H1 (cell line): ENCODE measurements around the gene ZNF646. TPM values are rescaled to one million over a fixed set of nuclear protein-coding genes. Genes with fewer than 3 reads are reported as not detected.
"Not testable (repeated sequence)": the region's sequence is repeated elsewhere in the genome, so short reads cannot be mapped to it uniquely, and the experiment has no call there.

Source experiments
- CTCF ChIA-PET: fragments of 300-600 bp; sonication (Branson Sonifier 250); formaldehyde crosslinking; loops from one replicate; lab custom pipeline; 2021; ENCODE audit not compliant: partially characterized antibody; lab: Charles Lee
- POLR2A ChIA-PET: fragments of 300-600 bp; sonication (Branson Sonifier 250); formaldehyde crosslinking; loops from one replicate; lab custom pipeline; 2021; ENCODE audit warnings: inconsistent platforms; ENCODE audit not compliant: partially characterized antibody; lab: Charles Lee
- DNase-seq, 2 experiments: peaks; one replicate each; pipeline versions ENCODE4 v3.0.0 to v3.0.0-alpha.2; 2010 to 2022; ENCODE audit warnings: low spot score in 2 of 2, low read depth in 1 of 2, mixed read lengths in 1 of 2
- FAIRE-seq: peaks from 2 replicates; lab custom pipeline; 2011; peaks lifted over from hg19 to GRCh38; lab: Jason Lieb, UNC
- H2AFZ ChIP-seq: 2 replicates; pipeline ENCODE4 v1.8.1; 2012; ENCODE audit warnings: low read length, inconsistent platforms
- H2AK5ac ChIP-seq: 2 replicates; pipeline ENCODE4 v1.6.1; 2013; ENCODE audit warnings: low read depth, low read length
- H2BK120ac ChIP-seq: replicated peaks from 2 replicates; pipeline ENCODE3; 2013; ENCODE audit warnings: low read depth, low read length, inconsistent platforms
- H2BK12ac ChIP-seq: 2 replicates; pipeline ENCODE4 v1.6.1; 2013; ENCODE audit warnings: low read depth, low read length
- H2BK15ac ChIP-seq: 2 replicates; pipeline ENCODE4 v1.6.1; 2013; ENCODE audit warnings: low read length
- H2BK20ac ChIP-seq: 2 replicates; pipeline ENCODE4 v1.6.1; 2013; ENCODE audit warnings: low read length
- H2BK5ac ChIP-seq: 2 replicates; pipeline ENCODE4 v1.6.1; 2013; ENCODE audit warnings: low read depth, low read length
- H3K14ac ChIP-seq: 2 replicates; pipeline ENCODE4 v1.6.1; 2013; ENCODE audit warnings: inconsistent platforms; ENCODE audit not compliant: insufficient read length
- H3K18ac ChIP-seq: 2 replicates; pipeline ENCODE4 v1.6.1; 2013; ENCODE audit warnings: low read length; ENCODE audit errors: extremely low read depth
- H3K23ac ChIP-seq: 2 replicates; pipeline ENCODE4 v1.6.1; 2013; ENCODE audit warnings: inconsistent platforms; ENCODE audit not compliant: insufficient read length
- H3K23me2 ChIP-seq: 2 replicates; pipeline ENCODE4 v1.6.1; 2013; ENCODE audit warnings: low read depth, low read length
- H3K27ac ChIP-seq: 2 replicates; pipeline ENCODE4 v1.6.1; 2011; ENCODE audit warnings: low read depth, low read length, inconsistent platforms
- H3K27me3 ChIP-seq, 4 experiments: replicated peaks in 1 of 4; 1 replicate in 1 of 4; 2 replicates in 3 of 4; pipeline versions ENCODE4 v1.6.1 to v1.8.1; 2011 to 2013; ENCODE audit warnings: low read length in 3 of 4, mild to moderate bottlenecking in 3 of 4, inconsistent platforms in 2 of 4, mixed read lengths in 2 of 4, moderate library complexity in 1 of 4; ENCODE audit not compliant: control insufficient read depth in 3 of 4, insufficient read depth in 3 of 4; ENCODE audit errors: extremely low read depth in 1 of 4
- H3K36me3 ChIP-seq, 4 experiments: 2 replicates each; pipeline versions ENCODE4 v1.6.1 to v1.8.1; 2011 to 2013; ENCODE audit warnings: mild to moderate bottlenecking in 4 of 4, low read length in 3 of 4, moderate library complexity in 2 of 4, control low read depth in 1 of 4, inconsistent platforms in 1 of 4; ENCODE audit not compliant: insufficient read depth in 4 of 4, control insufficient read depth in 2 of 4
- H3K4ac ChIP-seq: replicated peaks from 2 replicates; pipeline ENCODE3; 2013; ENCODE audit warnings: low read length, low read depth, mixed read lengths, inconsistent platforms; ENCODE audit not compliant: insufficient read length
- H3K4me1 ChIP-seq, 4 experiments: replicated peaks in 1 of 4; 1 replicate in 1 of 4; 2 replicates in 3 of 4; pipeline versions ENCODE4 v1.6.1 to v1.8.1; 2011 to 2013; ENCODE audit warnings: low read length in 3 of 4, inconsistent platforms in 2 of 4, mixed read lengths in 1 of 4; ENCODE audit not compliant: insufficient read depth in 4 of 4, control insufficient read depth in 3 of 4
- H3K4me2 ChIP-seq, 2 experiments: 2 replicates each; pipeline versions ENCODE4 v1.6.1 to v1.8.1; 2011 to 2013; ENCODE audit warnings: low read depth in 2 of 2, low read length in 2 of 2, control low read depth in 1 of 2, inconsistent platforms in 1 of 2, mild to moderate bottlenecking in 1 of 2; ENCODE audit not compliant: insufficient read depth in 1 of 2
- H3K4me3 ChIP-seq, 4 experiments: fragments of 200-600, 300-600 bp in 1 of 4; sonication (generic), shearing (Covaris generic), sonication (Bioruptor Twin) in 1 of 4; 2 replicates each; pipeline versions ENCODE4 v1.5.1 to v1.8.1; 2011 to 2016; ENCODE audit warnings: low read length in 4 of 4, low read depth in 3 of 4, control low read depth in 2 of 4, inconsistent platforms in 2 of 4, mild to moderate bottlenecking in 2 of 4, mixed read lengths in 1 of 4, moderate library complexity in 1 of 4; ENCODE audit not compliant: insufficient read depth in 2 of 4; ENCODE audit errors: extremely low read depth in 1 of 4
- H3K56ac ChIP-seq: replicated peaks from 2 replicates; pipeline ENCODE3; 2013; ENCODE audit warnings: low read depth, mild to moderate bottlenecking, mixed read lengths, low read length, inconsistent platforms; ENCODE audit not compliant: insufficient read length
- H3K79me1 ChIP-seq: 2 replicates; pipeline ENCODE4 v1.6.1; 2013; ENCODE audit warnings: low read depth, low read length, control low read depth
- H3K79me2 ChIP-seq, 2 experiments: 2 replicates each; pipeline versions ENCODE4 v1.6.1 to v1.8.1; 2012 to 2013; ENCODE audit warnings: low read length in 2 of 2, mild to moderate bottlenecking in 2 of 2, inconsistent platforms in 1 of 2; ENCODE audit not compliant: insufficient read depth in 2 of 2, control insufficient read depth in 1 of 2
- H3K9ac ChIP-seq, 4 experiments: replicated peaks in 1 of 4; 1 replicate in 1 of 4; 2 replicates in 3 of 4; pipeline versions ENCODE4 v1.6.1 to v1.8.1; 2011 to 2013; ENCODE audit warnings: low read depth in 3 of 4, low read length in 3 of 4, control low read depth in 2 of 4, mild to moderate bottlenecking in 2 of 4, moderate library complexity in 2 of 4, inconsistent platforms in 1 of 4; ENCODE audit errors: extremely low read depth in 1 of 4
- H3K9me3 ChIP-seq, 2 experiments: 2 replicates each; pipeline versions ENCODE4 v1.6.1 to v1.8.1; 2012 to 2013; ENCODE audit warnings: mild to moderate bottlenecking in 2 of 2, moderate library complexity in 2 of 2, control low read depth in 1 of 2, inconsistent platforms in 1 of 2, low read depth in 1 of 2, low read length in 1 of 2, mixed read lengths in 1 of 2; ENCODE audit not compliant: insufficient read depth in 2 of 2
- H4K20me1 ChIP-seq, 2 experiments: replicated peaks in 1 of 2; 2 replicates each; pipeline versions ENCODE3 to v1.8.1; 2011 to 2013; ENCODE audit warnings: inconsistent platforms in 2 of 2, low read length in 2 of 2, mild to moderate bottlenecking in 1 of 2; ENCODE audit not compliant: insufficient read depth in 2 of 2, control insufficient read depth in 1 of 2
- H4K5ac ChIP-seq: 2 replicates; pipeline ENCODE4 v1.6.1; 2013; ENCODE audit warnings: low read length, low read depth, mixed read lengths, inconsistent platforms; ENCODE audit not compliant: insufficient read length
- H4K8ac ChIP-seq: 2 replicates; pipeline ENCODE4 v1.8.0; 2013; ENCODE audit warnings: mild to moderate bottlenecking, moderate library complexity, low read length, inconsistent platforms; ENCODE audit not compliant: insufficient read depth; ENCODE audit errors: extremely low read depth
- H4K91ac ChIP-seq: replicated peaks from 2 replicates; pipeline ENCODE3; 2013; ENCODE audit warnings: low read length, mixed read lengths, inconsistent platforms; ENCODE audit not compliant: insufficient read length
- WGBS, 2 experiments: shearing (Covaris generic) in 1 of 2; methylation state at CpG; one replicate each; pipeline versions ENCODE4 v1.1.6 to v1.1.7; 2013 to 2015; ENCODE audit warnings: low lambda C conversion rate in 2 of 2, mixed read lengths in 2 of 2, inconsistent platforms in 1 of 2, low coverage in 1 of 2, missing lambda C conversion rate in 1 of 2; ENCODE audit not compliant: insufficient replicate concordance in 2 of 2, insufficient coverage in 1 of 2, insufficient read length in 1 of 2; ENCODE audit errors: extremely low coverage in 1 of 2, missing lambda C conversion rate in 1 of 2; 5-methylcytosine and 5-hydroxymethylcytosine counted together
- polyA plus RNA-seq, 7 experiments: library from polyadenylated mRNA; depleted of rRNA in 3 of 7; stranded (reverse) in 5 of 7; unstranded in 2 of 7; fragments of >200 nt in 5 of 7; fragments of 200-250 nt in 2 of 7; gene quantifications; 1 replicate in 5 of 7; 2 replicates in 1 of 7; 4 replicates in 1 of 7; pipeline versions ENCODE4 v1.2.1 to v1.2.3, GENCODE V29; 2011 to 2013; ENCODE audit warnings: missing spikeins in 2 of 7, mixed read lengths in 2 of 7
- total RNA-seq: library from RNA; stranded (reverse); fragmentation: NEBNext Ultra II Directional; extraction: Animal tissue kit (Norgen Biotek cat#: 25700); gene quantifications from 2 replicates; pipeline ENCODE4 v1.2.1, GENCODE V29; 2021

Gene ZNF646
- total and polyA plus RNA-seq, 2 of the 8 experiments (the other 6 are each of a cell fraction or from before 2014, with no cell fraction given) = 6.5 to 25.0 TPM

GRCh38 chr16:31100876-31101641, 26.8 kb downstream of the ZNF646 start:
- H3K23ac ChIP-seq, H4K91ac ChIP-seq, H3K79me1 ChIP-seq, H4K20me1 ChIP-seq, H2AFZ ChIP-seq, H3K14ac ChIP-seq, H3K23me2 ChIP-seq, H3K18ac ChIP-seq, FAIRE-seq, H2BK5ac ChIP-seq, H3K9me3 ChIP-seq, H3K27me3 ChIP-seq, H2BK15ac ChIP-seq, H2BK12ac ChIP-seq, H4K8ac ChIP-seq, H3K4me1 ChIP-seq, H3K27ac ChIP-seq, H3K4ac ChIP-seq, H3K4me2 ChIP-seq, H2BK20ac ChIP-seq, DNase-seq, H3K56ac ChIP-seq, H3K36me3 ChIP-seq, H2BK120ac ChIP-seq, H2AK5ac ChIP-seq, H3K79me2 ChIP-seq, H4K5ac ChIP-seq, H3K4me3 ChIP-seq, H3K9ac ChIP-seq: not testable (repeated sequence)
- WGBS, 2 experiments = 84% methylated on average over 12 of the region's 13 CpGs; no CpG with 5 or more reads in 1 of the 2 experiments
- ChIA-PET CTCF (interaction anchor here (0.6 to 1.9 kb wide), 10 partner anchors 8 to 185 kb away, joined by 3 to 7 read pairs (median 4); partner anchors contain the start of gene KAT8), POLR2A (interaction anchor here (0.7 to 3.0 kb wide), 9 partner anchors 10 to 79 kb away, joined by 3 to 16 read pairs (median 3); partner anchors contain the start of genes FUS, KAT8 and ZNF668)
